ENCODE data around the gene LRP5.

LRP5 gene

DNA sequence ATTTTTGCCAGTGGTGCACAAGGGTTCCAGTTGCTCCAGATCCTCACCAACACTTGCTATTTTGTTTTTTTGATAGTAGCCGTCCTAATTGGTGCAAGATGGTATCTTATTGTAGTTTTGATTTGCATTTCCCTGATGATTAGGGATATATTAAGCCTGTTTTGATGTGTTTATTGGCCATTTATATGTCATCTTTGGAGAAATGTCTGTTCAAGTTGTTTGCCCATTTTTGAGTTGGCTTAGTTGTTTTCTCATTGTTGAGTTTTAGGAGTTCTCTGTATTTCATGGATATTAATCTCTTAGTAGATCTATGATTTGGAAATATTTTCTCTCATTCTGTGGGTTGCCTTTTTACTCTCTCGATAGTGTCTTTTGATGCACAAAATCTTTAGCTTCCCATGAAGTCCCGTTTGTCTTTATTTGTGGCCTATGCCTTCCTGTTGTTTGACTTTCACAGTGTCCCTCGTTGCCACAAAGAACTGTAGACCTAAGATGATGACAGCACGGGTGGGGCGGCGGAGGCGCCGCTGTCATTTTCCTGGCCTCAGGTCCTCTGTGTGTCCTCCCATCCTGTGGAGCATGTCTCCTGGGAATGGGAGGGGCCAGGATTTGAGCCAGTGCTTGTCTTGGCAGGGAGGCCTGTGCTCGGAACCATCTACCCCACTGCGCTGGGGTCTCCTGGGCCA is 33.5 kb downstream of the LRP5 start:
- DNase-seq = no peak

DNA sequence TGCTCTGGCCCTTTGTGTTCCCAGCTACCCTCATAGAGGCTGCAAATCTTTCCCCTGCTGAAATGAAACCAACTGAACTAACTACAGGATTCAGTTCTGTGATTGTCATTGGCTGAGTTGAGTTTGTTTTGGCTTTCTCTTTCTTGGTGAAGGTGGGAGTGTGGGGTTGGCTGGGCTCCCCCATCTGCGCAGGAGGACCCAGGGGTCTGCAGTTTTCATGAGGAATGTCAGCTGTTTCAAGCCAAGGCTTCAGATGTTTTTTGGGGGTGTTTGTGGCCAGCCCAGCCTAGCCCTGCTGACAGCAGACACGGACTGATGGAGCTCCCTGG is 34.0 kb downstream of the LRP5 start:
- DNase-seq = no peak

DNA sequence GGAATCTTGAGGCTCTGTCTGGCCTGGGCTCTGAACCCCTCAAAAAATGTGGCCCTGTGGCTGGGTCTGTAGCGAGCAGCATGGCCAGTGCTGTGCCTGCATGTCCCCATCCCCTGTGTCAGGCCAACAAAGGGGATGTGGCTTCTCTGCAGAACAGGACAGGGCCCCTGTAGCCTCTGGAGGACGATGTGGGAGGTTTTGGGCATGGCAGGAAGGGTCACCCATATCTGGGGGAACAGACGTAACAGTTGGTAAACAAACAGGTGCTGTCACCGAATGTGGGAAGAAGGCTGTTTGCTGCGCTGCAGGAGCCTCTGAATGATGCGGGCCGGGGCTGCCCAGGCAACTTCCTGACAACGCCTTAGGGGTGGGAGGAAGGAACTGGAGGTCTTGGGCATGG is 35.0 kb downstream of the LRP5 start:
- DNase-seq = no peak

DNA sequence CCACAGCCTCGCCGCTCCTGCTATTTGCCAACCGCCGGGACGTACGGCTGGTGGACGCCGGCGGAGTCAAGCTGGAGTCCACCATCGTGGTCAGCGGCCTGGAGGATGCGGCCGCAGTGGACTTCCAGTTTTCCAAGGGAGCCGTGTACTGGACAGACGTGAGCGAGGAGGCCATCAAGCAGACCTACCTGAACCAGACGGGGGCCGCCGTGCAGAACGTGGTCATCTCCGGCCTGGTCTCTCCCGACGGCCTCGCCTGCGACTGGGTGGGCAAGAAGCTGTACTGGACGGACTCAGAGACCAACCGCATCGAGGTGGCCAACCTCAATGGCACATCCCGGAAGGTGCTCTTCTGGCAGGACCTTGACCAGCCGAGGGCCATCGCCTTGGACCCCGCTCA is 35.5 kb downstream of the LRP5 start:
- no peak for DNase-seq

DNA sequence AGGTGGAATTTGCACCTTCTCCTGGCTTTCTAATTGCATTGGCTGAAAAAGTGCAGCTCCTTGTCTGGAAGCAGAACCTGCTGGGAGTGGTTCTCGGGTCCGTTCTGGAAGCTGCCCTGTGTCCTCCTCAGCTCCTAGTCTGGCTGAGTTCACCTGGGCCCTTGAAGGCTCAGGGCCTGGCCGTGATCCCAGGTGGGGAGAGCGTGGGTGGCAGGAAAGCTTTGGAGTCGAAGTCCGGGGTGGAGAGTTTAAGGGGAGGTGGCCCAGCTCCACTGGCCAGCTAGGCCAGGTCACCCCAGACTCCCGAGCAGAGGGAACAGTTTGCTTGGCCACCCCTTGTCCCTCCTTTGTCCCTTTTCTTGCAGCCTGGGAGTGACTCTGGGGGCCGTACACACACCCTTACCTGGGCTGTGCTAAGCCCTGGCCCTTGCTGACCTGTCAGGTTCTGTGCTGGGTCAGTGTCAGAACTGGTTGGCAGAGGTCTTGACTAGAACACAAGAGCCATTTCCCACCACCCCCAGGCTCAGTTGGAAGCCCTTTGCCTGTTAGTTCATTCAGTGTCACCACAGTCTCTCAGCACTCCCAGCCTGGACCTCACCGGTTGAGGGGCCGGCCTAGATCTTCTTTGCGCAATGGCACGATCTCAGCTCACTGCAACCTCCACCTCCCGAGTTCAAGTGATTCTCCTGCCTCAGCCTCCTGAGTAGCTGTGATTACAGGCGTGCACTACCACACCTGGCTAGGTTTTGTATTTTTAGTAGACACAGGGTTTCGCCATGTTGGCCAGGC is 37.3 kb downstream of the LRP5 start:
- no peak for DNase-seq

DNA sequence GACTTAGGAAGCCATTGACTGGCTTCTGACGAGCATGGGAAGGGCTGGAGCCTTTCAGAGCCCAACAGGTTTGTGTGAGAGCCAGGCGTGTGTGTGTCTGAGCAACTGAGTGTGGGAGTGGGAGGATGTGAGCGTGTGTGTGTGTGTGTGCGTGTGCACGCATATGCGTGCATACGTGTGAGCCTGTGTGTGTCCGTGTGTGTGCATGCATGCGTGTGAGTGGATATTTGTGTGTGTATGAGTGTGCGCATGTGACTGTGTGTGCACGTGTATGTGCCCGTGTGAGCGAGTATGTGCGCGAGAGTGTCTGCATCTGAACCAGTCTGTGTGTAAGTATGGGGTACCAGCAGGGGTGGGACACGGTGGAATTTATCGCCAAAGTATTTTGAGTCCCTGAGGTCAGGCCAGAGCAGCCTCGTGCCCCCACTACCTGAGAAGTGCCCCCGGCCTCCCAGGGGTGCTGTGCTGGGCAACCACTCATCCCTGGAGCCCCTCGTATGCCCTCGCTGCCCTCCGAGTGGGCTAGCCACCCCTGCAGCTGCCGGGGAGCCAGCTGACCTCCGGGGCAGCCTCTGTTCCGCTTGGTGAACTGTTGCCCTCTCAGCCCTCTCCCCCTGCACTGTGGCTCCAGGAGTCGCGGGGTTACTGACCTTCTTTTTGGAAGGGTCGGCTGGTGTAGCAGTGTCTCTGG is 38.5 kb downstream of the LRP5 start:
- DNase-seq = no peak

DNA sequence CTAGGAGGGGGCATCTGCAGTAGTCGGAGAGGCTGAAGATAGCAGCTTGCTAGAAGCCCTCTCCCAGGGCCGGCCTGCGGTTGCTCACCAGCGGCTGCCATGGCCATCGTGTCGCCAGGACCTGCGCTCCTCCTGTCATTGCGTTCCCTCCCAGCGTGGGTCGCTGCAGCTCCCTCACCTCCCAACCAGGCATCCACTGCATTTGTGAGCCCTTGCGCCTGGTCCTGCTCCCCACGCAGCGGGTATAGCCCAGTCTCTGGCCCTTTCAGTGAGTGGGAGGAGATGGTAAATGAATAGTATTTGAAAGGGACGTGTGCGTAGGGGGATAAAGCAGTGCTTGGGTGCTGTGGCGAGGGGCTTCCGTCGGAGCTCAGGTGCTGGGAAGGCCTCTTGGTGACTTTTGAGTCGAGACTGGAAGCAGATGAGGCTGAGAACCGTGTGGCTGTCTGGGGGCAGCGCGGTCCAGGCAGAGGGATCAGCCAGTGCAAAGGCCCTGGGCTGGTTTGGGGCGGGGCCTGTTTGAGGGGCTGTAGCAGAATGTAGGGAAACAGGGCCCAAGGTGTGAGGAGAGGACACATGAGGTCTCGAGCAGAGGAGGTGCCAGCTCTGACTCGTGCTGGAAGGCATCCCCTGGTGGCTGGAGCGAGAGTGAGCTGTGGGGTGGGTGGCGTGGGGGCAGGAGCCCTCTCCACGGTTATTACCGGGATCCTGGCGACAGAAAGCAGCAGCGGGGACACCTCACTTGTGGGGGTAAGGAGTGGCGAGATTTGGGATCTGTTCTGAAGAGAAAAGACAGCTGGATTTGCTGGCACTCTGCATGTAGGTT is 39.3 kb downstream of the LRP5 start:
- DNase-seq = no peak

DNA sequence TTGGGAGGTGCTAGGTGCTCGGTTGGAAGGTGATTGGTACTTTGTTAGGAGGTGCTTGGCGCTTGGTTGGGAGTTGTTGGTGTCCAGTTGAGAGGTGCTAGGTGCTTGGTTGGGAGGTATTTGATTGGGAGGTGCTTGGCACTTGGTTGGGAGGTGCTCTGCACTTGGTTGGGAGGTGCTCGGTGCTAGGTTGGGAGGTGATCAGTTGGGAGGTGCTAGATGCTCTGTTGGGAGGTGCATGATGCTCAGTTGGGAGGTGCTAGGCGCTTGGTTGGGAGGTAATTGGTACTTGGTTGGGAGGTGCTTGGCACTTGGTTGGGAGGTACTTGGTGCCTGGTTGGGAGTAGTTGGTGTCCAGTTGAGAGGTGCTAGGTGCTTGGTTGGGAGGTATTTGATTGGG is 40.2 kb downstream of the LRP5 start:
- no peak for DNase-seq

DNA sequence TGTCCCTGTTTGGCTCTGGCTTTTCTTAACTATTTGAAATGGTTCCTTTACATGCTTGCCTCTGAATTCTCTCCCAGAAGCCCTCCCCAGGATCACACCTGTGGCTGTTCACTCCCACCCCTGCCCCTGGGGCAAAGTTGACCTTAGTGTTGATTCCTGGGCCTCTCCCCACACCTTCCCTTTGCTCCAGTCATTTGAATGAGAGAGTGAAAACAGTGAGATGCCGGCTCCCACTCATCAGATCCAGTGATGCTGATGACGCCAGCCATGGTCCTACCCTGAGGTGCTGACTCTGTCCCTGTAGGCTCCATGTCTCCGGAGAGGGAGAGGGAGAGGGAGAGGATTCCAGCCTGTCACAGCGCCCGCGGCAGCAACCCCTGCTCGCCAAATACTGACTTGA is 40.7 kb downstream of the LRP5 start:
- DNase-seq = no peak

DNA sequence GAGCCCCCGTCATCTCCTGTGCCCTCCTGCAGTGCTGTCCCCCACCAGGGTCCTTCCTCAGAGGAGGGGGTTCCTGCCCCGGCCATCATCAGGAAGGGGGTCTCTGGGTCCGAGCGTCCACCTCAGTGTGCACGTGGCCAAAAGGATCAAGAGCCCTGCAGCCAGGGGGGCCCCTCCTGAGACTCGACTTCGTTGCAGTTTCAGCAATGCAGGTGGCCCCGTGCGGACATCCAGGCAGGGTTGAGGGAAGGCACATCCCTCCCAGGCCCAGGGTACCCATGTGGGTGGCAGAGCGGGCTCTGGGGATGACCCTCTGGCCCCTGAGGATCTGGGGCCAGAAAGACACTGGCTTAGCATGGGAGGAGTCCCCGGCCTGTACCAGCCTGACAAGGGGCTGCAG is 41.3 kb downstream of the LRP5 start:
- DNase-seq = no peak

DNA sequence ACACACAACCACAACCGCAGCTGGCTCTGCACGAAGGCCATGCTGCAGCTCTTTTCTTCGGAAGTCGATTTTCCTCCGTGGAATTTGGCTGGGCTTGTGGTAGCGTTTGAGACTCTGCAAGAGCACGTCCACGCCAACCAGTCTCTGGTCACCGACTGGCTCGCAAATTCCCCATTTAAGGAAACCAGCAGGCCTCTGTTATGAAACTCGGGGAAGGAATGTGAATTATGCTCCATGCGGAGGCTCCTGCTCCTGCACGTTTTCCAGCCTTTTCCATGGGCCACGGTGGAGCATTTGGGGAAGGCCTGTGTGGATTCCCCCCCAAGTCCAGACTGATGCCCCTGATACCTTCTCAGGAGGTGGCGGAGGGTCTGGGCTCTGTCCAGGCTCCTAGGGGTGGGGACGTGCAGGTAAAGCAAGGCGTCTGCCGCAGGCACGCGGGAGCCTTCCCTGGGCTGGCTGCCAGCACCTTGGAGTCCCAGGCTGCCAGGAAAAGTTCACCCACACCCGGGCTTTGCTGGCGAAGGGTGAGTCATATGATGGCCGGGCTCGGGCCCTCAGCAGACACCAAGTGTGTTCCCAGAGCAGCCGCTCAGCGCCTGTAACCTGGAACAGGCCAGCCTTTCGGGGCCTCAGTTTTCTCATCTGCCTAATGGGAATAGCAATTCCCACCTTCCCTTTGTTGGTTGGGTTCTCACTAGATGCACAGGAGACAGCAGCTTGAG is 41.9 kb downstream of the LRP5 start:
- peak in 2 of 56 donors; percentile 11 to 15 for DNase-seq

DNA sequence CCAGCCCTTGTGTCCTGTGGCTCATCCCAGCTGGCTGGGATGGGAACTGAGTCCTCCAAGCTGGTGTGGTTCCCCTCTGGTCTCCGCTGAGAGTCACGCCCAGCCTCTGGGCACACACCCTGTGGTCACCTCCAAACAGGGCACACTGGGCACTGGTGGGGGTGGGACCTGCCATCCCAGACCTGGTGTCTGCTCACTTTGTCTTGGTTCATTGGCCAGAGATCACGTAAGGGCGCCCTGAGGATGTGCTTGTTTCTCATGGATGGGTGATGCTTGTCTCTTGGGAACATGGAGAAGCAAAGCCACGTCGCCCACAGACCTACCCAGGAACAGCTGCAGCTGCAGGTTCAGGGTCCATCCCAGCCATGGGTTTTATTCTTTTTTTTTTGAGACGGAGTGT is 43.1 kb downstream of the LRP5 start:
- no peak for DNase-seq

DNA sequence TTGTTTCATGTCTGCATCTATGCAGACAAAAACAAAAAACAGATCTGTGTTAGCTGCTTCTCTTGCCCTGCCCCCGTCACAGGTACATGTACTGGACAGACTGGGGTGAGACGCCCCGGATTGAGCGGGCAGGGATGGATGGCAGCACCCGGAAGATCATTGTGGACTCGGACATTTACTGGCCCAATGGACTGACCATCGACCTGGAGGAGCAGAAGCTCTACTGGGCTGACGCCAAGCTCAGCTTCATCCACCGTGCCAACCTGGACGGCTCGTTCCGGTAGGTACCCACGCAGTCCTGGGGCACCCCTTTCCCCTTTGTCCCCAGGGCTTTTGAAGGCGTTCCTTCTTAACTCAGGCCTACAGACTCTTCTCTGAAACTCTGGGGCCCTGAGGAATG is 45.2 kb downstream of the LRP5 start:
- no peak for DNase-seq

DNA sequence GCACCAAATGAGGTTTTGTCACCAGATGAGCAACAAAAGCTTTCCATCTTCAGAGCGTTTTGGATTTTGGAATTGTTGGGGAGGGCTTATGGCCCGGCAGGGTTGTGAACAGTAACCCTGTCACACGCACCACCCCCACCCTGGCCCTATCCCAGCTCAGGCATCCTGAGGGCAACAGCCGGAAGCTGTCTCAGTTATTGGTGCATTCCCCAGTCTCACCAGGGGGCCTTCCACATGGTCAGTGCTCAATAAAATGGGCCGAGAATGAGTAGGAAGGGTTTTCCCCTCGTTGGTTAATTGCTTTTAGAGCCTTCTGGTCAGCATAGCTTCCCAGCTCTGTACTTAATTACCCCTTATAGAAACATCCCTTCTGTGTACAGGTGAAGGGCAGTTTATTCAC is 46.0 kb downstream of the LRP5 start:
- DNase-seq = no peak

DNA sequence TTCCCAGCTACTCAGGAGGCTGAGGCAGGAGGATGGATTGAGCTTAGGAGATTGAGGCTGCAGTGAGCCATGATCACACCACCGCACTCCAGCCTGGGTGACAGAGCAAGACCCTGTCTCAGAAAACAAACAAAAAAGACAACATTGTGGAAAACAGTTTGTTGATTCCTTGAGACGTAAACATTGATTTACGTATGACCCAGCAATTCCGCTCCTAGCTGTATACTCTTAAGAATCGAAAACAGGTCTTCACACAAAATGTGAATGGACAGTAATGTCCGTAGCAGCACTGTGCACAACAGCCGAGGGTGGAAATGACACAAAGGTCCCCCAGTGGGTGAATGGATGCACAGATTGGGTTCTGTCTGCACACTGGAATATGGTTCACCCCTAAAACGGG is 49.3 kb downstream of the LRP5 start:
- DNase-seq = no peak

DNA sequence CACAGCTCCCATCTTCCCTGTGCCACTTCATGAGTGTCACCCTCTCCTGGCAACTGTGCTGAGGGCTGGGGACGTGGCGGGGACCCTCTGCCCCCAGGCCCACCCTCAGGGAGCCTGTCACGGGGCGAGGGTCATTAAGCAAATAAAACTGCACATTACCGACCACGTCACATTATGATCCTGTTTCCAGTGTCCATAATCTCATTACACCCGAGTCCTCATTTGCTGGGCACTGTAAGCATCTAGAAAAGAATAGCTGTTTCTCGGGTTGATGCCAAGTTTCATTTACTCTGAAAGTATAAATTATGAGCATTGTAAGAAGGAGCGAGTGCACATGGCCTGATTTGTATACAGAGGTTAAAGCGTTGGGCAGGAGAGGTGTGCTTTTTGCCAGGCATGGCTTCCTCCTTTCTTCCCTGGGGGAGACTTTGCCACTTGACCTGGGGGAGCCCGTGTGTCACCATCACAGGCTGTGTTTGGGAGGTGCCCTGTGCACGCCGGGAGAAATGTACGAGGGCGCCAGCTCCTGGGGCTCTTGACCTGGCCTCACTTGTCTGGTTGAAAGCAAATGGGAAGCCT is 50.5 kb downstream of the LRP5 start:
- DNase-seq = no peak

DNA sequence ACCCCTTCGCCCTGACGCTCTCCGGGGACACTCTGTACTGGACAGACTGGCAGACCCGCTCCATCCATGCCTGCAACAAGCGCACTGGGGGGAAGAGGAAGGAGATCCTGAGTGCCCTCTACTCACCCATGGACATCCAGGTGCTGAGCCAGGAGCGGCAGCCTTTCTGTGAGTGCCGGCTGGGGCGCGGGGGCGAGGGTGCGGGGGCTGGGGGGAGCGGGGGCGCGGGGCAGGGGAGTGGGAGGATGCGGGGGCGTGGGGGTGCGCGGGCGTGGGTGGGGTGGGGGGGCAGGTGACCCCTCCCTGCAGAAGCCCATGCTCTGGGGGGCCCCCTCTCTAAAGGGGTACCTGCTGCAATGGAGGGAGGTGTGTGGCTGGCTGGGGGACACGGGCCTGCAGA is 51.4 kb downstream of the LRP5 start:
- no peak for DNase-seq

DNA sequence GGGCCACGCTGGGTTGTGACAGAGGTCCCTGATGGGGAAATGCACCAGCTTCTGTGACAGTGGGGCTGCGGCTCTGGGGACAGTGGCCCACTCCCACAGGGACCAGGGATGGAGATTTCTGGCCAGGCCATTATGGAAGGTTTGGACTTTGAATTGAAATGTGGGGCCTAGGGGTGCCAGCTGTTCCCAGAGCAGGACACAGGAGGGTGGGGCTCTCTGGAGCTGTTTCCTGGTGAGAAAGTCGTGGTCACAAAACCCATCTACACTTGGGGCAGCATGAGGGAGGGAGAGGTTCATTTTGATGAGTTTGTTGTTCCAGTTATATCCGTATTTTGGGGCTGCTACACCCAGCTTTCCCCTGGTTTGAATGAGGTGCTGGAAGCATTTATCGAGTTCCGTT is 52.2 kb downstream of the LRP5 start:
- no peak for DNase-seq

DNA sequence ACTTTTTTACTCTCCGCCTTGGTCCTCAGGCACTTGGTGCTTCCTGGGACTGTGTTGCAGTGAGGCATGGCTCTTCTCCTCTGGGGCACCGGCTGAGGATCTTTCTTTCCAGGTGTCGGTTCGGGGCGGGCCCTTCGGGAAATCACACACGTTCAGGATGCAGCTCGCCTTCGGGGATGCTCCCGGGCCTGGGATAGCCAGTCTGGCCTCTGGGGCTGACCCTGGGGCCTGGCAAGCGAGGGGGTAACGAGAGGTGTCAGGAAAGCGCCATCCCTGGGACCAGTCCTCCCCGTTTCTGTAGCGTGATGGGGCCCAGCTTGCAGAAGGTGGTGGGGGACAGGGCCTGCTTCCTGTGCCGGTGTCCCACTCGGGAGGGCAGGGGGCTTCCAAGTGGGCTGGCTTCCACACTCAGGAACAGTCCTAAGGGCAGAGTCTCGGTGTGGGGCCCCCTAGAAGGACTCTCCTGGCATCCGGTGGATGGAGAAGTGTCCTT is 53.6 kb downstream of the LRP5 start:
- DNase-seq = no peak

DNA sequence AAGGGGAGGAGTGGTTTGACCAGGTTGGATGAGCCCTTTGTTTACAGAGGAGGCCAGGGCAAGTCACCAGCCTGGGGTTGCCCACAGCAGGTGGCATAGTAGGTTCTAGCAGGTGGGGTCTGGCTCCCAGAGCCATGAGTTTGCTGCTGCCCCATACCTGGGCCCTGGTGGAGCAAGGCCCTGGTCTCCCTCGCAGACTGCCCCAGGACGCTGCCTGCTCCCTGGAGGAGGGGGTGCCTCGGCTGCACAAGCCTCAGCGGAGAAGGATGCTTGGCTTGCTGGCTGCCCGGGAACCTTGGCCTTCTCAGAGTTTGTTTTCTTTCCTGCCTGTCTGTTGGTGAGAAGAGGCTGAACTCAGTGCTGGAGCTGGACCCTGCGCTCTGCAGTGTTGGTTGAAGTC is 54.9 kb downstream of the LRP5 start:
- DNase-seq = no peak

DNA sequence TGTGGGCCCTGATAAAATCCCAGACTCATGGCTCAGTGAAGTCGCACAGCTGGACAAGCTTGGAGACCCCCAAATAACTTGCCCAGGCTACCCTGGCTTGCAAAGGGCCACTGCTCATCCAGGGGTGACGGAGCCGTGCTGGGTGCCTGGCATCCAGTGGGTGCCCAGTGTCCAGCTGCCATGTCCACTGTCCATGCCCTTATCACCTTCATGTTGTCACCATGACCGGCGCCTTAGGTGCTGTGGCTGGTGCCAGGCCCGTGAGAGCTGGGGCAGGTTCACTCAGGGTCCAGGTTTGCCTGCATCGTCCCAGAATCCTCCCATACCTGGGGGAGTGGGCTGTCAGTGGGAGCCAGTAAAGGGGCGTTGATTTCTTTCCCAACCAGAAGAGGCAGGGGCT is 57.4 kb downstream of the LRP5 start:
- DNase-seq = no peak

All from nucleus accumbens (tissue), 56 donors.